Keratinocyte (primary cell): ENCODE data around the gene ITGAV. TPM values are rescaled to one million over a fixed set of nuclear protein-coding genes. Genes with fewer than 3 reads are reported as not detected.

ENCODE experiments used
- DNase-seq: peaks from one replicate; pipeline ENCODE4 v3.0.0-alpha.2; 2011; ENCODE audit warnings: low read depth, missing footprints, low spot score
- FAIRE-seq: peaks from 2 replicates; lab custom pipeline; 2011; peaks lifted over from hg19 to GRCh38; lab: Jason Lieb, UNC
- H2AFZ ChIP-seq: 2 replicates; pipeline ENCODE4 v1.6.0; 2012; ENCODE audit warnings: low read length, control low read depth, inconsistent platforms; ENCODE audit not compliant: control insufficient read depth
- H3K27ac ChIP-seq: 2 replicates; pipeline ENCODE4 v1.5.1; 2011; ENCODE audit warnings: low read length; ENCODE audit not compliant: control insufficient read depth, insufficient read depth
- H3K27me3 ChIP-seq: 3 replicates; pipeline ENCODE4 v1.6.0; 2011; ENCODE audit warnings: low read length; ENCODE audit not compliant: control insufficient read depth, insufficient read depth; ENCODE audit errors: extremely low read depth
- H3K36me3 ChIP-seq, 2 experiments: 2 replicates in 1 of 2; 3 replicates in 1 of 2; pipeline ENCODE4 v1.5.1; 2011; ENCODE audit warnings: low read length in 2 of 2, mild to moderate bottlenecking in 1 of 2; ENCODE audit not compliant: control insufficient read depth in 2 of 2, insufficient read depth in 2 of 2; ENCODE audit errors: extremely low read depth in 1 of 2
- H3K4me1 ChIP-seq: 3 replicates; pipeline ENCODE4 v1.5.1; 2011; ENCODE audit warnings: low read length; ENCODE audit not compliant: control insufficient read depth, insufficient read depth; ENCODE audit errors: extremely low read depth
- H3K4me2 ChIP-seq: 3 replicates; pipeline ENCODE4 v1.6.0; 2011; ENCODE audit warnings: low read depth, low read length; ENCODE audit not compliant: control insufficient read depth, insufficient read depth; ENCODE audit errors: extremely low read depth
- H3K4me3 ChIP-seq, 3 experiments: fragments of 200-600 bp in 1 of 3; sonication (generic) in 1 of 3; 2 replicates in 2 of 3; 3 replicates in 1 of 3; pipeline ENCODE4 v1.5.1; 2011 to 2016; ENCODE audit warnings: low read length in 3 of 3, mild to moderate bottlenecking in 3 of 3, control low read depth in 2 of 3, inconsistent platforms in 1 of 3, low read depth in 1 of 3, mixed read lengths in 1 of 3, mixed run types in 1 of 3, moderate library complexity in 1 of 3; ENCODE audit not compliant: control insufficient read depth in 2 of 3, insufficient read depth in 2 of 3; ENCODE audit errors: extremely low read depth in 1 of 3
- H3K79me2 ChIP-seq: 2 replicates; pipeline ENCODE4 v1.6.0; 2012; ENCODE audit warnings: low read length; ENCODE audit not compliant: control insufficient read depth, insufficient read depth
- H3K9ac ChIP-seq: 3 replicates; pipeline ENCODE4 v1.6.0; 2011; ENCODE audit warnings: low read length; ENCODE audit not compliant: control insufficient read depth, insufficient read depth; ENCODE audit errors: extremely low read depth
- H3K9me1 ChIP-seq: 3 replicates; pipeline ENCODE4 v1.6.0; 2011; ENCODE audit warnings: low read length; ENCODE audit not compliant: control insufficient read depth, insufficient read depth; ENCODE audit errors: extremely low read depth
- H3K9me3 ChIP-seq: 2 replicates; pipeline ENCODE4 v1.5.1; 2012; ENCODE audit warnings: low read depth, low read length; ENCODE audit not compliant: control insufficient read depth
- H4K20me1 ChIP-seq: 3 replicates; pipeline ENCODE4 v1.6.0; 2011; ENCODE audit warnings: low read length; ENCODE audit not compliant: control insufficient read depth, insufficient read depth; ENCODE audit errors: extremely low read depth
- EZH2 ChIP-seq: IDR thresholded peaks from one replicate; pipeline ENCODE4 v1.6.1; 2012; ENCODE audit warnings: inconsistent platforms, mild to moderate bottlenecking, low read length, moderate library complexity
- dilution Hi-C: fragments of 300-500 bp; cut with MboI; formaldehyde crosslinking; loops from one replicate; pipeline ENCODE4 v1.7.0; 2020; ENCODE audit warnings: low sequenced_read_pairs; ENCODE audit not compliant: extremely low pct_ligation_motif_present
- polyA plus RNA-seq, 5 experiments: library from polyadenylated mRNA; depleted of rRNA in 3 of 5; stranded (reverse) in 3 of 5; stranded (forward) in 1 of 5; unstranded in 1 of 5; fragments of >200 nt; gene quantifications; 1 replicate in 1 of 5; 2 replicates in 3 of 5; 3 replicates in 1 of 5; pipeline versions ENCODE4 v1.2.1 to v1.2.3, GENCODE V29; 2011 to 2012; ENCODE audit warnings: missing spikeins in 2 of 5, low read depth in 1 of 5, low replicate concordance in 1 of 5
- TF ChIP-seq, protein P1 (sequence below), 3 experiments: IDR thresholded peaks in 1 of 3; conservative IDR thresholded peaks in 1 of 3; optimal IDR thresholded peaks in 1 of 3; 2 replicates in 2 of 3; 3 replicates in 1 of 3; pipeline versions ENCODE3 to v1.5.1; 2011; ENCODE audit warnings: low read length in 3 of 3, mild to moderate bottlenecking in 3 of 3, moderate library complexity in 2 of 3, control low read depth in 1 of 3, inconsistent platforms in 1 of 3; ENCODE audit not compliant: insufficient read depth in 2 of 3; ENCODE audit errors: extremely low read depth in 1 of 3

The ITGAV gene
- polyA plus RNA-seq, 1 donor (not counting 4 experiments of a cell fraction or from before 2014, with no cell fraction given) = 63.7 TPM

GRCh38 chr2:186612026-186612425 is 22.2 kb downstream of the ITGAV start:
- Histone ChIP-seq H3K27ac (no peak overlapping the region), H3K9me3 (no peaks in the 10 kb centered on the region), H3K36me3 (peaks cover 1 to 3% of the 10 kb centered on the region in 2 experiments), H3K4me3 (no peak overlapping the region), H3K9me1 (no peaks in the 10 kb centered on the region), H3K79me2 (peaks cover 22% of the 10 kb centered on the region), H3K4me2 (no peak overlapping the region), H4K20me1 (no peaks in the 10 kb centered on the region), H2AFZ (no peak overlapping the region), H3K9ac (no peak overlapping the region), H3K27me3 (no peaks in the 10 kb centered on the region), H3K4me1 (no peaks in the 10 kb centered on the region)
- no peak for TF ChIP-seq EZH2
- TF ChIP-seq, protein P1, sequence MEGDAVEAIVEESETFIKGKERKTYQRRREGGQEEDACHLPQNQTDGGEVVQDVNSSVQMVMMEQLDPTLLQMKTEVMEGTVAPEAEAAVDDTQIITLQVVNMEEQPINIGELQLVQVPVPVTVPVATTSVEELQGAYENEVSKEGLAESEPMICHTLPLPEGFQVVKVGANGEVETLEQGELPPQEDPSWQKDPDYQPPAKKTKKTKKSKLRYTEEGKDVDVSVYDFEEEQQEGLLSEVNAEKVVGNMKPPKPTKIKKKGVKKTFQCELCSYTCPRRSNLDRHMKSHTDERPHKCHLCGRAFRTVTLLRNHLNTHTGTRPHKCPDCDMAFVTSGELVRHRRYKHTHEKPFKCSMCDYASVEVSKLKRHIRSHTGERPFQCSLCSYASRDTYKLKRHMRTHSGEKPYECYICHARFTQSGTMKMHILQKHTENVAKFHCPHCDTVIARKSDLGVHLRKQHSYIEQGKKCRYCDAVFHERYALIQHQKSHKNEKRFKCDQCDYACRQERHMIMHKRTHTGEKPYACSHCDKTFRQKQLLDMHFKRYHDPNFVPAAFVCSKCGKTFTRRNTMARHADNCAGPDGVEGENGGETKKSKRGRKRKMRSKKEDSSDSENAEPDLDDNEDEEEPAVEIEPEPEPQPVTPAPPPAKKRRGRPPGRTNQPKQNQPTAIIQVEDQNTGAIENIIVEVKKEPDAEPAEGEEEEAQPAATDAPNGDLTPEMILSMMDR (optimal IDR thresholded peaks at IDR 0.05 in 1 of 3, IDR thresholded peaks at IDR 0.05 in 1 of 3, conservative IDR thresholded peaks at IDR 0.05 in 1 of 3; ENCODE audit: extremely low read depth in 1 of 3, insufficient read depth in 2 of 3, low read length in 3 of 3) = no peak
- dilution Hi-C loops = no loop called here
- no peak for DNase-seq
- no peak for FAIRE-seq

- H3K27me3 ChIP-seq = no peaks in the 10 kb centered on the region
- H3K36me3 ChIP-seq = peaks cover 1 to 3% of the 10 kb centered on the region in 2 experiments
- DNase-seq = no peak
- H3K79me2 ChIP-seq = peaks cover 24% of the 10 kb centered on the region
- H3K4me1 ChIP-seq = no peaks in the 10 kb centered on the region
- no peak overlapping the region for H2AFZ ChIP-seq
- no peaks in the 10 kb centered on the region for H4K20me1 ChIP-seq
- no peaks in the 10 kb centered on the region for H3K9me3 ChIP-seq
- no peak overlapping the region for H3K27ac ChIP-seq
- dilution Hi-C loops = no loop called here
- no peak overlapping the region for H3K4me2 ChIP-seq
- TF ChIP-seq, protein P1 (optimal IDR thresholded peaks at IDR 0.05 in 1 of 3, IDR thresholded peaks at IDR 0.05 in 1 of 3, conservative IDR thresholded peaks at IDR 0.05 in 1 of 3; ENCODE audit: extremely low read depth in 1 of 3, insufficient read depth in 2 of 3, low read length in 3 of 3) = no peak
- no peak for TF ChIP-seq EZH2
- no peaks in the 10 kb centered on the region for H3K9me1 ChIP-seq
- H3K9ac ChIP-seq = no peak overlapping the region
- FAIRE-seq = no peak
- H3K4me3 ChIP-seq = no peak overlapping the region
Observed at GRCh38 chr2:186612555-186613440, 22.9 kb downstream of the ITGAV start.
